HG03378 (cell line): ENCODE data around the gene GATAD2B.
"Not testable (repeated sequence)": the region's sequence is repeated elsewhere in the genome, so short reads cannot be mapped to it uniquely, and the experiment has no call there.

ENCODE experiments used
- ATAC-seq: cut with Tn5 transposase; IDR thresholded peaks from one replicate; pipeline ENCODE4 v1.9.1; 2021; ENCODE audit warnings: mild to moderate bottlenecking, moderate library complexity; ENCODE audit not compliant: unreplicated experiment

Gene GATAD2B

GRCh38 chr1:153844349-153844748, 78.4 kb downstream of the GATAD2B start:
- ATAC-seq = not testable (repeated sequence)

- peak; percentile 69 for ATAC-seq
Measured at GRCh38 chr1:153842006-153842471, 80.7 kb downstream of the GATAD2B start.

GRCh38 chr1:153841463-153841994, 81.2 kb downstream of the GATAD2B start:
- no peak for ATAC-seq

- ATAC-seq = not testable (repeated sequence)
Measured at GRCh38 chr1:153840774-153841173, 82.0 kb downstream of the GATAD2B start.

GRCh38 chr1:153833968-153834367, 88.8 kb downstream of the GATAD2B start:
- ATAC-seq = not testable (repeated sequence)

- no peak for ATAC-seq
Measured at GRCh38 chr1:153833171-153833570, 89.6 kb downstream of the GATAD2B start.

GRCh38 chr1:153832293-153832692, 90.5 kb downstream of the GATAD2B start:
- no peak for ATAC-seq

GRCh38 chr1:153831026-153831425, 91.7 kb downstream of the GATAD2B start:
- ATAC-seq = no peak

- ATAC-seq = no peak
Measured at GRCh38 chr1:153827168-153827964, 95.4 kb downstream of the GATAD2B start.

- no peak for ATAC-seq
Measured at GRCh38 chr1:153818876-153819275, 103.9 kb downstream of the GATAD2B start.

- ATAC-seq = no peak
Measured at GRCh38 chr1:153816283-153816889, 106.4 kb downstream of the GATAD2B start.

- ATAC-seq = no peak
Measured at GRCh38 chr1:153805886-153806719, 116.7 kb downstream of the GATAD2B start.

- ATAC-seq = peak; percentile 90
Measured at GRCh38 chr1:153805042-153805745, 117.6 kb downstream of the GATAD2B start.

GRCh38 chr1:153804112-153804511, 118.7 kb downstream of the GATAD2B start:
- no peak for ATAC-seq

- ATAC-seq = no peak
Measured at GRCh38 chr1:153803470-153804056, 119.2 kb downstream of the GATAD2B start.

GRCh38 chr1:153801786-153802697, 120.7 kb downstream of the GATAD2B start:
- no peak for ATAC-seq

- no peak for ATAC-seq
Measured at GRCh38 chr1:153801028-153801625, 121.6 kb downstream of the GATAD2B start.

GRCh38 chr1:153800516-153800915, 122.3 kb downstream of the GATAD2B start:
- ATAC-seq = no peak
